HG02973 (cell line): ENCODE measurements around the gene ARMC9.

Experiments
- ATAC-seq: cut with Tn5 transposase; IDR thresholded peaks from one replicate; pipeline ENCODE4 v1.9.1; 2021; ENCODE audit warnings: moderate library complexity; ENCODE audit not compliant: unreplicated experiment

Gene ARMC9

DNA sequence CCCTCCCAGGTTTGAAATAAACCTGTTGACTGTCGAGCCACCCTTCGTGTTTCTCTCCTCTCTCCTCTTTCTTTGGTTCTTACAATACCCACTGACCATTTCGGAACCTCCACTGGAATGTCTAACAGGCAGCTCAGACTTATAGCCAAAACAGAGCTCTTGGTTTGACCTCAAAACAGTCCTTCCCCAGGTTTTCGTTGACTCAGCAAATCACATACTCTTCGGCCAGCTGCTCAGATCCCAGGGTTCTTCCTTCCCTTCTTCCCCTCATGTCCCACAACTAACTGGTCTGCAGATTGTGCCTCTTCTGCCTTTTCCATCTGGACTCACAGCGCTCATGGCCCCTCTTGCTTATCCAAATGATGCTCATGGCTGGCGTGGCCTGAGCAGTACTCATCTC lies 4.7 kb downstream of the ARMC9 start:
- no peak for ATAC-seq

DNA sequence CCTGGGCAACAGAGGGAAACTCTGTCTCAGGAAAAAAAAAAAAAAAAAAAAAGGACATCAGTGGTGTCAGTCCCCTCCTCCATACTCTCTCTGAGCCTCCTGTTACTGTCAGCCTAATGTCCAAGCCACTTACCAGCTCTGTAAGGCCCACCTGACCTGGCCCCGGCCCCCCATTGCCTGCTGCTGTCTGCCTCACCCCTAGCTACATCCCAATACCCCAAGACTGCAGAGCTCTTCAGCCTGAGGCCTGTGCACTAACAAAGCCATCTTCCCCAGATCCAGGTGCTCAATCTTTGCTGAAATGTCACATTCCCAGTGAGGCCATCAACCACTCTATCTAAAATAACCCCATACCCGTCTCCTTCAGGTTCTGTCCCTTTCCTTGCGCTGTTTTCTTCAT lies 5.7 kb downstream of the ARMC9 start:
- ATAC-seq, result no peak

DNA sequence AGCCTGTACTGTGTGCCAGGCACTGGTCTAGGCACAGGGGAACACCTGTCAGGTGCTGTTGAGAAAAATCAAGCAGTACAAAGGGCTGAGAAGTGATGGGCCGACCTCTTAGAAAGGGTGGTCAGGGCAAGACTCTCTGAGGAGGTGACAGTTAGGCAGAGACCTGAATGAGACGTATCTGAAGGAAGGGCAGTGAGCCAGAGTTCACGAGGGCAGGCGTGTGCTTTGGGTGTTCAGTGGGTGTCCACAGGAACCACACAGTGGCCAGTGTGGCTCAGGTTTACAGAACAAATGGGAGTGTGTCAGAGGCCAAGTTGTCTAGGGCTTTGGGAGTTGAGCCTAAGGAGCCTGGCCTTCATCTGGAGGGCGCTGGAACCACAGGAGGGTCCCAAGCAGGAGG lies 6.2 kb downstream of the ARMC9 start:
- no peak for ATAC-seq

DNA sequence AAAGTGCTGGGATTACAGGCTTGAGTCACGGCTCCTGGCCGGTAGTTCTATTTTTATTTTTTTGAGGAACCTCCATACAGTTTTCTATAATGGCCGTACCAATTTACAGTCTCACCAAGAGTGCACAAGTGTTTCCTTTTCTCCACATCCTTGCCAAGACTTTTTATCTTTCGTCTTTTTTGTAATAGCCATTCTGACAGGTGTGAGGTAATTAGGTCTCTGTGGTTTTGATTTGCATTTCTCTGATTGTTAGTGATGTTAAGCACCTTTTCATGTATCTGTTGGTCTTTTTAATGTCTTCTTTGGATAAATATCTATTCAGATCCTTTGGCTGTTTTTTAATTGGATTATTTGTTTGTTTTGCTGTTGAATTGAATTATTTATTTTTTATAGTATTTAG lies 9.3 kb downstream of the ARMC9 start:
- no peak for ATAC-seq

DNA sequence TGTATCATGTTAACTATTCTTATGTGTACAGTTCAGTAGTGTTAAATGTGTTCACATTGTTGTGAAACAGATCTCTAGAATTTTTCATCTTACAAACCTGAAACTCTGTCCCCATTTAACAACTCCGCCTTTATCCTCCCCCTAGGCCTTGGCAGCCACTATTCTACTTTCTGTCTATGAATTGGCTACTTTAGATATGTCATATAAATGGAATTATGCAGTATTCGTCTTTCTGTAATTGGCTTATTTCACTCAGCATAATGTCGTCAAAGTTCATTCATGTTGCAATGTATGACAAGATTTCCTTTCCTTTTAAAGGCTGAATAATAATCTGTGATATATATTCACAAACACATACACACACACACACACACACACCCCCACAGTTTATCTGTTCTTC lies 12.4 kb downstream of the ARMC9 start:
- ATAC-seq, result no peak

DNA sequence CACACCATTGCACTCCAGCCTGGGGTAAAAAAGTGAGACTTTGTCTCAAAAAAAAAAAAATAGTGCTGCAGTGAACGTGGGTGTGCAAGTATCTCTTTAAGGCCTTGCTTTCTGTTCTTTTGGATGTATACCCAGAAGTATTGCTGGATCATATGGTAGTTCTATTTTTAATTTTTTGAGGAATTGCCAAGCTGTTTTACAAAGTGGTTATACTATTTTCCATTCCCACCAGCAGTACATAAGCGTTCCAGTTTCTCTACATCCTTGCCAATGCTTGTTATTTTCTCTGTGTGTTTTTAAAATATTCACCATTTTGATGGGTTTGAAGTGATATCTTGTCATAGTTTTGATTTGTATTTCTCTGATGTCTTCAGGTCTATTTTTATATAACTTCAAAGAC lies 13.1 kb downstream of the ARMC9 start:
- no peak for ATAC-seq

DNA sequence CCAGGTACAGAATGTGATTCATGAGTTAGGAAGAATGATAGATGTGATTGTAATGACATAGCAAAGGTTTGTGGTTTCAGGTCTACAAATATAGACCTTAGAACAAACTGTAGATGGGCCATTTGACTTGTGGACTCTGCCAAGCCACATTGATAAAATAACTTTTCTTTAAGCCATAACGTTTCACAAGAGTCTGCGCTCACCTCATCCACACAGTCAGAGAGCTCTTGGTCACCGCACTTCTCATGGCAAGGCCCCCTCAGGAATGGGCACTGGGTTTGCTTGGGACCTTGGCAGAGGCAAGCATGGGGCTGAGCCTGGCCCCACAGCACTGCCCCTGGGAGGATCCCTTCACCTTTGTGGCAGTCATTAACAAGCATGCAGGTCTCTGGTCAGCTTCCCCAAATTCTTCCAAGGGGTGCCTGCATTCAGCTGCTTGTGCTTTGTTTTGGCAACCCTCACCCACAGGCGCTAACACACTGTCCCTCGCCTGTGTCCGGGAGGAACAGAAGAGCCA lies 14.0 kb downstream of the ARMC9 start:
- no peak for ATAC-seq

DNA sequence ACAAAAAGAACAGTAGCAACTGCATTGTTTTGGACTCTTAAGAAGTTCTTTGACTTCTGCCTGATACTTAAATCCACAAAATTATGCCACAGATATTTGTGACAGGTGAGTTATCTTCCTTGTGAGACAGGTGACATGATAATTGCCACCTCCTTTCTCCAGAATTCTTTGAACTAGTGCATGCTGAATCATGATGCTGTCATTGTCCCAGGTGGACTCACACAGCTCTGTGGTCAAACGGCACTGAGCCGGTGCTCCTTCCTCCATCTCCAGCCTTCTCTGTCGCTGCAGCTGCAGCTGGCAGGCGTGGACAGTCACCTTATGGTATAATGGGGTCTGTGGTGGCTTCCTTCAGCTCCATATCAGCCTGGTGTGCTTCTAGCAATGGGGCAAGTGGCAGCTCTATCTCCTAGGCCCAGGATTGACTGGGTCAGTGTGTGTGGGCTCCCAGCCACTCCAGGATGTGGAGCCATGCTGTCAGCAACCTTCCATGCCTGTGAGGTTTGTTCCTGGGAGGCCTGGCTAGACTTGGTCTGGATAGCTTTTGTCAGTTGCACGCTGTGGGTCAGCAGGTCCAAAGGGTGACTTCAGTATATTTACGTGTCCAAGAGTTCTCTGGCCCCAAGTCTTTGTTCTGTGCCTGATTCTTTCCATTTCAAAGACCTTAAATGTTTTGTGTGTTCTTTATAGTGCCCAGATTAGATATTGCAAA lies 15.7 kb downstream of the ARMC9 start:
- ATAC-seq, result no peak

DNA sequence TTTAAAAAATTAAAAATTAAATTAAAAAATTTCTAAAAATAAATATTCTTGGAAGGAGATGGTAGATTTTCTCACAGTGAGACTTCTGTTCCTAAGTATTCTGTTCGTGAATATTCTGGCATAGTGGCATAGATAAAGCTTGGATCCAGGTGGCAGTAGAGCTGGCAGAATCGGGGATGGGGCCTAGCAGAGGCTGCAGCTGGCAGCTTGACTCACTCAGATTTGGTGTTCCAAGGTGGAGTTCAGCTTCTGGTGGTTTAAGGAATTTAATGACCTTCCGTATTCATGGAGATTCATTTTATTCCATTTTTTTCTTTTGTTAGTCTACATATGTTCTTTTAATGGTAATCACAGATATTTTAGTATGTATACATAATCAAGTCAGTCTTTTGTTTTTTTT lies 19.9 kb downstream of the ARMC9 start:
- ATAC-seq, result no peak

DNA sequence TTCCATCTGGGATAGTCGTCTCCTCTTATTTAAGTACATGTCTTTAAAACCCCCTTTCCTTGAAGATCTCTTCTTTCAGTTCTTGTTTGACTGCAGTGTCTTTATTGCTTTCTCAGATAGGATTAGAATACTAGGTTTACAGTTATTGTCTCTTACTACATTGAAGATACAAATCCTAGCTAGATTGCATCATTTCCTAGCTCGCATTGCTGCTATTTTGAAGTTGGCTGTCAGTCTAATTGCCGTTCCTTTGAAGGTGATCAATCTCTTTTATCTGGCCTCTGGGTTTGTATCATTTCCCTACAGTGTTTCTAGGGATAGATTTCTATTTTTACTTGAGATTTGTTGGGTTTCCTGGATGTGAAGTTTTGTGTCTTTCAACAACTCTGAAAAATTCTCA lies 20.9 kb downstream of the ARMC9 start:
- ATAC-seq, result no peak

DNA sequence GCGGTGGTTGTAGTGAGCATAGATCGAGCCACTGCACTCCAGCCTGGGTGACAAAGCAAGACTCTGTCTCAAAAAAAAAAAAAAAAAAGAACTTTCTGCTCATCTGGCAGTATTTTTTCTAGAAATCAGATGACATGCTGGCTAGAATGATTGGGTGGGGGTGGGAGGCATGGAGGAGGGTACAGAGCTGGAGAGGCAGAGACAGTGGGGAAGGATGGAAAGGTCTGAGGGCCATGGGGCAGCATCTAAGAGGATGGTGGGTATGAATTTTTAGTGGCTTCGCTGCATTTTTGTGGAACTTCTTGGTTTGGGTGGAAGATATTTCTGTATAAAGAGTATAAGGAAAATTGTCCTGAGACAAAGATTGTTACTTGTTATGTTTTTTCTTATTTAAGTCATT lies 23.3 kb downstream of the ARMC9 start:
- ATAC-seq, result no peak

DNA sequence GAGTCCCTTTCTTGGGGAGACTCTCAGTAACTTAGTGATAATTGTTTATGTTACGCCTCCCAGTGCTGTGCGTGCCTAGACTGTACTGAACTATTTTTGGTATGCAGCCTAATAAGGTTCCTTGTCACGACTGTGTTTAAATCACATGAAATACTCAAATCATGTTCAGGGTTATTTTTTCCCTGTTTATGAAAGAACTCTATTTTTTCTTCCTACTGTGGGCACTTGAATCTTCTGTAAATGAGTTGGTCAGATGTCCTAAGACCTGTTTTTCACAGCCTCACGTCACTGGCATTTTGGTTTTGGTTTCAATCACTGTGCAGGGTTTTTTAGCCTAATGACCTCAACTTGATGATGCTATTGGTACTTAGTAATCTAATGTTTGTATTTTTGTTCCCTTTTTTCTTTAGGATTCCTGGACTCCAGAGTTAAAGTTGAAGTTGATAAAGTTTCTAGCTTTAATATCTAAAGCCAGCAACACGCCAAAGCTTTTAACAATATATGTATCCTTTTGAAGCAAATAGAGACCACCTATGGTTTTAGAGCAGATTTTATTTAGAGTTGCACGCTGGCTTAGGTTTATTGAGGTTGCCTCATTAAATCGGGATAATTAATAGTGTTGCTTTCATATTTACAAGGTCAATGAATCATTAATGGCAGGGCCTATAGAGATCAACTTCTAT lies 24.0 kb downstream of the ARMC9 start:
- ATAC-seq, result no peak

DNA sequence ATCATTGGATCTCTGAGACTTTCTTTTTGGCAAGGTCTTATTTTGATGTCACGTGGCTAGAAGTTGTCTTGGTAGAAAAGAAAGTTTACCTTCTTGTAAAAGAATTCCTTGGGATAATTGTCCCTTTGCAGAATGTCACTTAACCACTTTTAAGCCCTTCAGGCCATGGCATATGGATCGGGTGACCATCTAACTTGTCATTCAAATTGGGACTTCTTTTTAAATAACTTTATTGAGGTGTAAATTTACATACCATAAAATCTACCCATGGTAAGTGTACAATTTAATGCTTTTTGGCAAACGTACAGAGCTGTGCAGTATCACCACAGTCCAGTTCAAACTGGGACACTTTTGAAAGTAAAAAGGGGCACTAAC lies 24.6 kb downstream of the ARMC9 start:
- ATAC-seq, result no peak

DNA sequence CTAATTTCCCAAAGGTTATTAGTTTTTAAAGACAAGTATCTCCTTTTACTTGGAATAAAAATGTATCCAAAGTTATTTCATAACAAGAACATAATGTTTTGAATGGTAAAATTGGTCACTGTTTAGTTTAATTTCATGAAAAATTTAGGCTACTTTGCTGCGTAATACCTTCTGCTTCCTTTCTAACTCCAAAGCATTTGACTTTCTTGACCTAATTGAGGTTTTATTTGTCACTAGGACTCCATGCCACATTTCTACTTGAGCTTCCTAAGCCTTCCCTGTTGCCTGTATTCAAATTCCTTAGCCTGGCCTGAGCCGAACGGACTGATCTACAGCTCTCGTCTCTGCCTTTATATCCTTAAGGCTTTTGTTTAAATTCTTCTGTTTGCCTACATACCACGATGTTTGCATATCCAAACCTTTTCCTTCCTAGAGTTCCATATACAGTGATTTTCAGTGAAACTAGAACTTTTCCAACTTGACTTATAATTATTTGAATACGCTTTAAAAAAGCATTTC lies 25.1 kb downstream of the ARMC9 start:
- ATAC-seq, result no peak

DNA sequence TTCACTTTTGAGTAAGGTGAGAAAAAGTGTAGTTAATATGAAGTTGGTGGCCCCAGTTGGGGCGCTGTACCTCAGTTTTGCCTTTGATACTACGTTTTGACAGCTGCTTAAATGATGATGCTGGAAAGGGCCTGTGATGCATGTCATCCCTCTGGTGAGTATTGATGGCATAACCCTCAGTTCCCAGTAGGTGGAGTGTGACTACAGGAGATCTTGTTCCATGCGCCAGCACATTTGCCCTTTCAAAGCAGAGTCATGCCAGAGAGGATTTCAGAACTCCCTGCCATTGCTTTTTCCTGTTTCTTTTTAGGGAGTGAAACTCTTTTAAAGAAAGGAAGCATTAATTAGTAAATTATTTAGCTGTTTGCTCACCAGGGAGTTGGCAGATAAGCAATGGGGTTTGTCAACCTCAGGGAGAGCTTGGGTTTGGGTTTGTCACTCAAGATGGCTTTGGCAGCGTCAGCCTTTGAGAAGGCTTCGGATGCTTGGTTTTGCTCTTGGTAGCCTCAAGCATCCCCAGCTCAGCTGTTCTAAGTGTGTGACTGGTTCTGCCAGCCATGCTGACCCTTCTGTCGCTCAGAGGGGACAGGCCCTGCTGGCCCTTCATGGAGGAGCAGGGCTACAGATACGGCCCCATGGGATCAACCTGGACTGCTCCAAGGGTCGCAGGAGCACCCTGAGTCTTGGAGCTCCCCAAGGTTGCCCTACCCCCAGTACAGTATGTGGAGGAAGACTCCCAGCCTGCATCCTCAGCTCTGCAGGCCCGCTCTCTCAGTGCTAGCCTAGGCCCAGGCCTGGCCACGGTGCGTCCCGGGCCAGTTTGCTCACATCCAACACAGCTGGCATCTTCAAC lies 29.1 kb downstream of the ARMC9 start:
- peak; percentile 52 for ATAC-seq

DNA sequence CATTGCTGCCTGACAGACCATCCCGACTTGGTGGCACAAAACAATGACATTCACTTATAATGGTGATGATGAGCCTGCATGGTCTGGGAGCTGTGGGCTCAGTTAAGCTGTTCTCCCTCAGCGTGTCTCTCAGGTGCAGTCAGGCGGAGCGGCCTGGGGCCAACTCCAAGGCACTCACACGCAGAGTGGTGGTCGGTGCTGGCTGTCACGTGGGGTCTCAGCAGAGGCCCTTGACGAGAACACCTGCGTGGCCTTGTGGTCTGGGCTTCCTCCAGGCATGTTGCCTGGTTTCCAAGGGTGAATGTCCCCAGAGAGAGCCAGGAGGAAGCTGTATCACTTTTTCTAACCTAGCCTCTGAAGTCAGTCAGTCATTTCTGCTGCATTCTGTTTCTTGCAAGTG lies 29.8 kb downstream of the ARMC9 start:
- peak; percentile 69 for ATAC-seq

DNA sequence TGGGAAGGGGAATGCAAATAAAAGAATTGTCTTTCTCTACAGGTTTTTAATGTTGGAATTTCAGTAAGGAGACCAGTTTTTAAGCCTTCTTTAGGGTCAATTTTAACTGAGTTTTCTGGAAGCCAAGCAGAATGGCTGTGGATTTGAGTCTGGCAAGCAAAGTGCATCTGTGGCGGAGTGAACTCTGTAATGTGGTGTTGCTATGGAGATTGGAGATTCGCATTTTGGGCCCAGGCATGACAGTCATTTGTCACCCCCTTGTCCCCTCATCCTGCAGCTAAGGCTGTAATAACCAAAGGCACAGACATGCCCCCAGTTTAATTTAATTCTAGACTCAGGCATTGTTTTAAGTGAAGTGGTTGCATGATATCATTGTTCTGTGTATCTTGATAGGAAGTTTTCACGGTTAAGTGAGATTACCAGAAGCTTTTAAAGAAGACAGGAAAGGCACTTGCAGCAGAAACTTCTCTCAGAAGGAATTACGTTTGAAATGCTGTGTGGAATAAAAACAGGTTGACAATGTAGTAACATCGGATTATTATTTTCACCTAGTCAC lies 30.6 kb downstream of the ARMC9 start:
- ATAC-seq, result no peak

DNA sequence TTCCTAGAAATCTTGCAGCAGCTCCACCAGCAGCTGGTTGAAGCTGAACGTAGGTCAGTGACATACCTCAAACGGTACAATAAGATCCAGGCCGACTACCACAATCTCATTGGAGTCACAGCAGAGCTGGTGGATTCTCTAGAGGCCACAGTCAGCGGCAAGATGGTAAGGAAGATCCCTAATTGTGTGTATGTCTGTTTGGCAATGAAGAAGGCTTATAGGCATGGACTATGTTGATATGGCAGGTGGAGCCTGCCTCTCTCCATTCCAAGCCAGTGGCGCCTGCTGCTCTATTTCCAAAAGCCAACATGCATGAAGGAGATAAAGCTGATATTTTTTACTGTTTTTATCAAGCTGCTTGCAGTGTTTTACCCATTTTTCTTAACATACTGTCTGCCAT lies 36.8 kb downstream of the ARMC9 start:
- no peak for ATAC-seq

DNA sequence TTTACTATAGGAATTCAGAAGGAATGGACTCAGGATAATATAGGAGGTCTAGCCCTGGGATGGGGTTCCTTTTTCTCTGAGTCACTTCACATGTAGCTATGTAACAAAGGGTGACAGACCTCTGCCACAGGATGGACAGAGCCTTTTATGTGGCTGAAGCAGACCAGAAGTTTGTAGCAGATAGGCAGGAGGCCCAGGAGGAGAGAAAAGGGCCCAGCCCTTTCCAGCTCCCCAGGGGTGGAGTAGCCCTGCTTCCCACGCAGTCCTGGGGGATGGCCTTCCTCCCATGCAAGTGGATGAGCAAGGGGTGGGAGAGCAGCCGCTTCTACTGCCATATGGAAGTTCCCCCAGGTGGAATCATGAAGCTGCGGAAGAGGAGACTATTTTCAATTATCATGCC lies 40.3 kb downstream of the ARMC9 start:
- ATAC-seq, result no peak

DNA sequence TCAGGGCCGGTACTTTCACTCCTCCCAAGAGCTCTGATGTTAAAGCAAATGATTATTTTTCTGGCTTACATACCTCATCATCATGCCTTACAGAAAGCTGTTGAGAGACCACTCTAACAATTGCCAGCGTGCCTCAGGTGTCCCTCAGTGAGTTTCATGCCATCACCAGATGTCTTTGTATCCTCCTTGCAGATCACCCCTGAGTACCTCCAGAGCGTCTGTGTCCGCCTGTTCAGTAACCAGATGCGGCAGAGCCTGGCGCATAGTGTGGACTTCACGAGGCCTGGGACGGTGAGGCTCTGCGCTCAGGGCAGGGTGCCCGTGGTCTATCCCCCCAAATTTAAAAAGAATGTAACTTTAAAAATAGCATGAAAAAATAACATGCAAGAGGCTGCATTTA lies 41.3 kb downstream of the ARMC9 start:
- ATAC-seq, result no peak

DNA sequence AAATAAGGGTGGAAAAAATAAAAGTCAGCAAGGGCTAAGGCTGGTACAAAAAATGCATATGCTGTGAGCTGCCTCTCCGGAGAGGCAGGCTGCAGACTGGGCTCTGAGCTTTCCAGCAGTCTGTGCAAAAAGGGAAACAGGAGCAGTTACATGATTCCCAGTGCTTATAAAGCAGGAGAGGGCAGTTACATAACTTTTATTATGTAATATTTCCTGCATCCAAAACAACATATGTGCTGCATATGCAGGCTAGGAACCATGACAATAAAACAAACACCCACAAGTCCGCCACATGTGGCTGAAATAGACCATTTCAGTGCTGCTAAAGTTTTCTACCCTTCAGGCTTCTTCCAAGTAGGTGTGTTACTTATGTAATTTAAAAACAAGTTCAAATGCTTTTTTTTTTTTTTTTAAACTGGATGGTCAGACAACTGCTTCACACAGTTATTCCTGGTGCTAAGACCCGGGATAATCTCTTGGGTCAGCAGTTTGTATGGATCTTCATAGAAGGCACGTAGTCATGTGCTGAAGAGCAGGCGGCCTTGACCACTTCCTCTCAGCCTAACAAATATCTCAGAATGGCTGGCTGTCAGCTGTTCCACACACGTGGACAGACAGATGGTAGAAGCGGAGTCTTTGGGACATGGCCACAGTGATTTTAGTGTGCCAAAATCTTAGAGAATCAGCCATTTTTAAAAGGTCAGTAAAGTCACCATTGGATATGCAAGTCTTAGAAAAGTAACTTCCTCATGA lies 43.5 kb downstream of the ARMC9 start:
- no peak for ATAC-seq
